MCF 10A (cell line): ENCODE measurements around the gene ZNRD2. TPM values are rescaled to one million over a fixed set of nuclear protein-coding genes. Genes with fewer than 3 reads are reported as not detected.

ENCODE experiments used
- BruUV-seq: library from RNA; stranded (reverse); fragments of 400-500 nt; replicated peaks from 2 replicates; lab custom pipeline; 2021; lab: Mats Ljungman, UMichigan
- CTCF ChIA-PET: fragments of 300-600 bp; sonication (Branson Sonifier 250); formaldehyde crosslinking; extraction: SDS; loops from one replicate; lab custom pipeline; 2021; ENCODE audit warnings: antibody characterized with exemption, inconsistent platforms; lab: Yijun Ruan, JAX
- POLR2A ChIA-PET: fragments of 300-600, 350-650 bp; sonication (Branson Sonifier 250); formaldehyde crosslinking; extraction: SDS; loops from one replicate; lab custom pipeline; 2020; ENCODE audit warnings: antibody characterized with exemption, inconsistent platforms; lab: Yijun Ruan, JAX
- DNase-seq: peaks from one replicate; pipeline ENCODE4 v3.0.0-alpha.2; 2018; ENCODE audit not compliant: unreplicated experiment
- H3K27ac Mint-ChIP-seq: one replicate; pipeline ENCODE4 v1.8.0; 2022; ENCODE audit warnings: mild to moderate bottlenecking, low read depth, mixed read lengths; ENCODE audit not compliant: unreplicated experiment
- H3K27me3 Mint-ChIP-seq: one replicate; pipeline ENCODE4 v1.8.0; 2022; ENCODE audit warnings: mixed read lengths; ENCODE audit not compliant: insufficient read depth, unreplicated experiment
- H3K36me3 Mint-ChIP-seq: one replicate; pipeline ENCODE4 v1.8.0; 2022; ENCODE audit warnings: mild to moderate bottlenecking, moderate library complexity, mixed read lengths; ENCODE audit not compliant: insufficient read depth, unreplicated experiment
- H3K4me1 Mint-ChIP-seq: one replicate; pipeline ENCODE4 v1.8.0; 2022; ENCODE audit warnings: mixed read lengths; ENCODE audit not compliant: insufficient read depth, unreplicated experiment
- H3K4me3 Mint-ChIP-seq: one replicate; pipeline ENCODE4 v1.8.0; 2022; ENCODE audit warnings: mild to moderate bottlenecking, moderate library complexity, mixed read lengths; ENCODE audit not compliant: unreplicated experiment
- H3K9me3 Mint-ChIP-seq: one replicate; pipeline ENCODE4 v1.8.0; 2022; ENCODE audit warnings: mixed read lengths; ENCODE audit not compliant: unreplicated experiment
- CTCF ChIP-seq: fragments of 200-600 bp; IDR thresholded peaks from one replicate; pipeline ENCODE4 v1.8.0; 2022; ENCODE audit warnings: antibody characterized with exemption, mild to moderate bottlenecking; ENCODE audit not compliant: unreplicated experiment
- intact Hi-C: fragments of 100-400 bp; cut with micrococcal nuclease; formaldehyde crosslinking; loops from 2 replicates; pipeline ENCODE4 v1.14.1; 2022
- total RNA-seq: library from RNA; stranded (reverse); gene quantifications from 2 replicates; pipeline ENCODE4 v1.2.3, GENCODE V29; 2022

The ZNRD2 gene
- total RNA-seq, 1 experiment from 2014 or later, result 65.4 TPM

- POLR2A ChIA-PET, result interaction anchor here (1.8 kb wide), 1 partner anchor 34 kb away, joined by 6 read pairs; no protein-coding TSS in a partner anchor
These were observed 48.5 kb downstream of the ZNRD2 start for GRCh38 chr11:65618763-65619162.

GRCh38 chr11:65619281-65619928 lies 49.1 kb downstream of the ZNRD2 start:
- ChIA-PET POLR2A (interaction anchor here (1.8 kb wide), 1 partner anchor 33 kb away, joined by 6 read pairs; no protein-coding TSS in a partner anchor), CTCF (interaction anchor here (0.6 to 1.1 kb wide), 2 partner anchors 26 to 264 kb away, joined by 3 read pairs; no protein-coding TSS in a partner anchor)
- Mint-ChIP-seq H3K27me3 (no peaks in the 10 kb centered on the region), H3K36me3 (peaks cover 40% of the 10 kb centered on the region), H3K4me1 (peaks cover 9% of the 10 kb centered on the region), H3K4me3 (no peak overlapping the region), H3K27ac (no peak overlapping the region), H3K9me3 (no peaks in the 10 kb centered on the region)
- DNase-seq, result no peak
- TF ChIP-seq CTCF, result no peak
- intact Hi-C loops, result loop anchor here (5.0 kb wide), 1 partner anchor 33 kb away; no protein-coding TSS in a partner anchor
- BruUV-seq, result no TSS peak

More at GRCh38 chr11:65618763-65619162, 48.5 kb downstream of the ZNRD2 start:
- no TSS peak for BruUV-seq
- H3K4me3 Mint-ChIP-seq, result no peak overlapping the region
- peaks cover 9% of the 10 kb centered on the region for H3K4me1 Mint-ChIP-seq
- no peak for TF ChIP-seq CTCF
- intact Hi-C loops, result loop anchor here (5.0 kb wide), 1 partner anchor 34 kb away; no protein-coding TSS in a partner anchor
- H3K27ac Mint-ChIP-seq, result no peak overlapping the region
- no peak for DNase-seq
- CTCF ChIA-PET, result interaction anchor here (0.6 to 1.1 kb wide), 2 partner anchors 25 to 265 kb away, joined by 3 read pairs; no protein-coding TSS in a partner anchor
- H3K36me3 Mint-ChIP-seq, result peaks cover 39% of the 10 kb centered on the region
- H3K27me3 Mint-ChIP-seq, result no peaks in the 10 kb centered on the region
- H3K9me3 Mint-ChIP-seq, result no peaks in the 10 kb centered on the region

- ChIA-PET POLR2A (interaction anchor here (0.6 kb wide), 1 partner anchor 19 kb away, joined by 3 read pairs; no protein-coding TSS in a partner anchor), CTCF (no interaction called here)
- Mint-ChIP-seq H3K27ac (no peak overlapping the region), H3K36me3 (peaks cover 46% of the 10 kb centered on the region), H3K4me3 (no peak overlapping the region), H3K9me3 (no peaks in the 10 kb centered on the region), H3K4me1 (peaks cover 9% of the 10 kb centered on the region), H3K27me3 (no peaks in the 10 kb centered on the region)
- no TSS peak for BruUV-seq
- intact Hi-C loops, result no loop called here
- DNase-seq, result no peak
- no peak for TF ChIP-seq CTCF
These were observed 50.4 kb downstream of the ZNRD2 start for GRCh38 chr11:65620666-65621065.

DNA sequence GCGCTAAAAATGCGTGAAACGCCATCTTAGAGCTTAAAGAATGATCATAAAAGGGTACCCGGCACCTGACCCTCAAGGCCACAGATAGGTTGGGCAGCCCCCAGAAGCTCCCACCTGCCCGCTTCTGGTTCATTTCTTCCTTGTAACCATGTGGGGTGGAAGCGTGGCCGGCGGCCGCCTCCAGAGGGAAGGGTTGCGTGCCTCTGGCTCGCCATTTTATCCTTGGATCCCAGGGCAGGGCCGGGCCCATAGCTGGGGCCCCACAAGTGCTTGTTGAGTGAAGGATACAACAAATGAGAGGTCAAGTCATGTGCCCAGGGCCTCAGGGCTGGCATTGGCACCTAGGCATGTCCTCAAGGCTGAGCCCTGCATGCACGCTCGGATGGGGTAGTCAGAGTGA lies 51.2 kb downstream of the ZNRD2 start:
- POLR2A ChIA-PET, result interaction anchor here (1.0 kb wide), 1 partner anchor 12 kb away, joined by 3 read pairs; no protein-coding TSS in a partner anchor
- CTCF ChIA-PET, result no interaction called here
- Mint-ChIP-seq H3K27me3 (no peaks in the 10 kb centered on the region), H3K27ac (no peak overlapping the region), H3K9me3 (no peaks in the 10 kb centered on the region), H3K4me1 (peaks cover 5% of the 10 kb centered on the region), H3K36me3 (peaks cover 45% of the 10 kb centered on the region), H3K4me3 (no peak overlapping the region)
- no TSS peak for BruUV-seq
- intact Hi-C loops, result no loop called here
- no peak for TF ChIP-seq CTCF
- no peak for DNase-seq
